NCI-H2081 treated with DMSO at 0.1 percent for 48 hours (cell line): ENCODE data around the gene HMGA1.
A peak's percentile ranks its signal among the peaks of the same experiment; 100 is the strongest.
"Not testable (repeated sequence)": the region's sequence is repeated elsewhere in the genome, so short reads cannot be mapped to it uniquely, and the experiment has no call there.

Experiments used
- DNase-seq: peaks from one replicate; lab custom pipeline; 2025; lab: John Stamatoyannopoulos, UW

The HMGA1 gene

DNA sequence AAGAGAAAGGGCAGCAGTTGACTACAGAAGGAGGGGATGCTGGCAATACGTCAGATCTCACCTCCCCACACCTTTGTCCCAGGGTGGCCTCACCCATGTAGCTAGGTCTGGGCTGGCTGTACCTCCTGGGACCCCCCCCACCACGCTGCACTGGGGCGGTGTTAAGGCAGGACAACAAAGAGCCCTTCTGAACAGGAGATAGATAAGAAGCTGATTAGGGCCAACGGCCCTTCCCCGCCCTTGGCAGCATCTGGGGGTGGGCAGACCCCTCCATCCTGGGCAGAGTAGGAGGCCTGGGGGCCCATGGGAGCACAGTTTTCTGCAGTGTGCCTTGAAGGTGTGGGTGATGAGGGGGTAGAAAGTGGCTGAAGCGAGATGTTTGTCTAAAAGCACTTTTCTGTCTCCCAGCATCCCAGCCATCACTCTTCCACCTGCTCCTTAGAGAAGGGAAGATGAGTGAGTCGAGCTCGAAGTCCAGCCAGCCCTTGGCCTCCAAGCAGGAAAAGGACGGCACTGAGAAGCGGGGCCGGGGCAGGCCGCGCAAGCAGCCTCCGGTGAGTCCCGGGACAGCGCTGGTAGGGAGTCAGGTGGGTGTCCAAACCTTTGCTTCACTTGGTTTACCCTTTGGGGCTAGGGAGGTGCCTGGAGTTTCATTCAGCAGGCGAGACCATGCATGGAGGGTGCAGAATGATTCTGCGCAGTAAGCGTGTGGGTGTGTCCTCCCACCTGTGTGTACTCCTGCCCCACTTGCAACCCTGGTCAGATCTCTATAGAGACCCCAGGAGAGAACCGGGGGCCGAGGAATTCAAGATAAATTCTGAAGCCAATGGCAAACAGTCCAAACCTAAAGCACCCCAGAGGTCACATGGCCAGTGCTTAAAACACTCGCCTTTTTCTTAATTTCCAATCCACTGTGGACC is 3.9 kb downstream of the HMGA1 start:
- DNase-seq, result no peak

DNA sequence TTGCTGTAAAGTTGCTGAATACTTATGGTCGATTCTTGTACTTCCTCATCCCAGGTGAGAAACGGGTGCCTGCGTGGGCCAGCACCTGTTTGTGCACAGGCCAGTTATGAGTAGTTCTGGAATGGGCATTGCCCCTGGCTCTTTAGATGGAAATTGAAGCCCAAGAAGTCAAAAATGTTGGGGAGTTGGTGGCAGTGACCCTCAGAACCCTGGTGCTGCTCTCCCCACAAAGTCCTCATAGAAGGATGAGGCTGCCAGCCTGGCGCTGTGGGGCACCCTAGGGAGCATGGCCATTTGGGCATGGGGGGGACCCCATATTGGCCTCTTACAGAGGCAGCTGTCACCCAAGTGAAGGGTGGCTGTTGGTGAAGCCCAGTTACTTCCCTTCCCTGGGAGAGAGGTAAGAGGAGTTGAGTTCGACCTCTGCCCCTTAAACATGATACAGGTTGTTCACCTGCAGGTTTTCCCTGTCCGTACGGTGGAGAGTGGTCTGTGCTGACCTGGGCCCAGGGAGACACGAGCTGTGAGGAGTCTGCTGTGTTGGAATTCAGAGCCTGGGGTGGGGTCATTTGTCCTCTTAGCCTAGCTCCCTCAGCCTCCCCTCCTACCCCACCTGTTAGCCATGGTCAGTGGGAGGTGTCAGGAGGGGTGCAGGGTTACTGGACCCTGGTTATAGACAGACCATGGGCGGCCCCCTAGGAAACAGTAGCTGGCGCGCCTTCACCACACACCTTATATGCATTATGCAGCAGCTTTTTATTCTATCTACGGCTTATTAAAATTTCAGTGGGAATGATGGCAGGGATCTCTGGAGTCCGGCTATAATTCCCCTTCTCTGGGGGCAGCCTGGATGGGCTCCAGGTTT is 4.9 kb downstream of the HMGA1 start:
- no peak for DNase-seq

DNA sequence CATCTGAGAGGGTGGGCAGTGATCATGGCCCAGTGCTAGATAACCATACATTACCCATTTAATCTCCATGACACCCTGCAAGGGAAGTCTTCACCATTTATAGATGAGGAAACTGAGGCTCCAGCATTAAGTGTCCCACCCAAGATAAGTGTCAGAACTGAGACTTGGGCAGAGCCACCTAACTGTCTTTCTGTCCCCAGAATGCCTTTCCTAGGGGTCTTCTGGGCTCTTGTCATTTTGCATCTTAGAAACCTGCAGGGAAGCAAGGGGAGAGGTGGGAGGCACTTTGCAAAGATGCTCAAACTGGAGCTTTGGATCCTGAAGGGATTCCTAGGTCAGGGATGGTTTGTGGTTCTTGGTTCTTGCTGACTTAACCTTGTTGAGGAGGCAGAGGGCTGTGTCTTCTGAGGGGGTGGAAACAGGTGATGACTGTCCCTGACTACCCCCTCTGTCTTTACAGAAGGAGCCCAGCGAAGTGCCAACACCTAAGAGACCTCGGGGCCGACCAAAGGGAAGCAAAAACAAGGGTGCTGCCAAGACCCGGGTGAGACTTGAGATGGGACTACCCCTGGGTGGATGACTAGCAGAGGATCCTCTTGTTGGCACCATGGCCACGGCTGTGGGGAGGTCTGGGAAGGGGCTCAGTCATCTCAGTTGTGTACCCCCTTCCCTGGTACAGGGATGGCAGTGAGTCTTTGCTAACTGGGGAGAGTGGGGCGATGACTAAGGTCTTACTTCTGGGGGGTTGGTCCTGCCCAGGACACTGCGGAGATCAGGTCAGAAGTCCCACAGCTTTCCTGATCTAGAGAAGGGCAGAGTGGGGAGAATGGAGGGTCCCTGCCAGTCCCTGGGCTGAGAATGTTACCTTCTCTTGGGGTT is 5.8 kb downstream of the HMGA1 start:
- DNase-seq, result no peak

DNA sequence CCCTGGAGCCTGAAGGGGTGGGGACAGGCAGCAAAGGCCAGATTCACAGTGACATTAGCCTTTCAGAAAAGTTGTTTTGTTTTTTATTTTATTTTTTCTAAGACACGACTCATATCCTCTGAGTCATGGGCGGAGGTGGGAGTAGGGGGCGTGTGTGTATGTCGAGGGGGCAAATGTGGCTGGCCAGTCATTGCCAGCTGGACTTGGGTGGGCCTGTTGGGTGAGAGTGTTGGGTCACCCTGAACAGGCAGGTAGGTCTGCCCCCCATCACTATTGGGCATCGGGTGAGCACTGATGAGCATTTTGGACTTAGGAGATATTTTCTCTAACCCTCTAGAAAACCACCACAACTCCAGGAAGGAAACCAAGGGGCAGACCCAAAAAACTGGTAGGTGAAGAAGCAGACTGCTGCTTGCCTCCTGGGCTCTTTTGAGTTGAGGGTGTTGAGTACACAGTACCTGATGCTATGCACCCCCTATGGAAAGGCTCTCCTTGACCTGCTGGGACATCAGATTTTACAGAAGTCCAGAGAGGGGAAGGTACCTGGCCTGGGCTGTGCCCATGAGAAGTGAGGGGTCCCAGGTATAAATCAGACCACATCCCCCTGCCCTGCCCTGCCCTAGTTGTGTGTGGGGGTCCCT is 6.6 kb downstream of the HMGA1 start:
- DNase-seq, result no peak

DNA sequence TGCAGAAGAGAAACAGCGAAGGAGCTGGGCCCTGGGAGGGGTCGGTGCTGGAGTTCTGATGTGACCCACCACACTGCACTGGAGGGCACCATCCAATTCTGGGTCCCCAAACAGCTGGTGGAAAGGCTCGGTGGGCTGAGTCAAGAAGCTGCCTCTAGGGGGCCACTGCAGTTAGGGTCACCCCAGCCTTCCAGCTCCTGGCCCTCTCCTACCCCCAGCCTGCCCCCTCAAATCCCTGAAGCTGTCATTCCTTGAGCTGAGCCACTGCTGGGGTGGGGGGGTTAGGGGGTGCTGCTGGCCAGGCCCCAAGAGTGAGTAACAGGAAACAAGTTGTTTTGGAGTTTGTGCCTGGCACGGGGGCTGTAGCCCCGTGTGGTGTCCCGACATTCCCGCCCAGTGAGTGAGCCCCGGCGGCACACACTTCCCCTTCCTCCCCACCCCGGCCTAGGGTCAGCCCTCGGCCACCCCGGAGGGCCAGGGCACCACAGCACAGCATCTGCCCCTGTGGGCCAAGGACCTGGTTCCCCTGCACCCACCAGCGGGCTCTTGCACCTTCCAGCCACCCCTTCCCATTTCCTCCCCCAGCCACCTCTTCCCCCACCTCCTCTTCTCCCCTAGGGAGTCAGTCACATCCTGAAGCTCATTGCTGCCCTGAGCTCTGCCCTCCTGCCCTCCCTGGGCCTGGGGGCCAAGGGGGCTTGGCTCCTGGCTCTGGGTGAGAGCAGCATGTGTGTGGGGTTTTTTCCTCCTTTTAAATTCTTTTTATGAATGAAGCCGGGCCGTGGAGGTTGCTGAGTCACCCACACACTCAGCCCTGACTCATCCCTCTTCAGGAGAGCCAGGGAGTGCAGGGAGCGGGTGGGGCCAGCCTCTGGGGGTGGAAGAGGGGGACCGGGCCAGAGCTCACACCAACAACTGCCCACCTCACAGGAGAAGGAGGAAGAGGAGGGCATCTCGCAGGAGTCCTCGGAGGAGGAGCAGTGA is 7.5 kb downstream of the HMGA1 start:
- DNase-seq, result no peak

DNA sequence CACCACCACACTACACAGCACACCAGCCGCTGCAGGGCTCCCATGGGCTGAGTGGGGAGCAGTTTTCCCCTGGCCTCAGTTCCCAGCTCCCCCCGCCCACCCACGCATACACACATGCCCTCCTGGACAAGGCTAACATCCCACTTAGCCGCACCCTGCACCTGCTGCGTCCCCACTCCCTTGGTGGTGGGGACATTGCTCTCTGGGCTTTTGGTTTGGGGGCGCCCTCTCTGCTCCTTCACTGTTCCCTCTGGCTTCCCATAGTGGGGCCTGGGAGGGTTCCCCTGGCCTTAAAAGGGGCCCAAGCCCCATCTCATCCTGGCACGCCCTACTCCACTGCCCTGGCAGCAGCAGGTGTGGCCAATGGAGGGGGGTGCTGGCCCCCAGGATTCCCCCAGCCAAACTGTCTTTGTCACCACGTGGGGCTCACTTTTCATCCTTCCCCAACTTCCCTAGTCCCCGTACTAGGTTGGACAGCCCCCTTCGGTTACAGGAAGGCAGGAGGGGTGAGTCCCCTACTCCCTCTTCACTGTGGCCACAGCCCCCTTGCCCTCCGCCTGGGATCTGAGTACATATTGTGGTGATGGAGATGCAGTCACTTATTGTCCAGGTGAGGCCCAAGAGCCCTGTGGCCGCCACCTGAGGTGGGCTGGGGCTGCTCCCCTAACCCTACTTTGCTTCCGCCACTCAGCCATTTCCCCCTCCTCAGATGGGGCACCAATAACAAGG is 8.5 kb downstream of the HMGA1 start:
- not testable (repeated sequence) for DNase-seq

DNA sequence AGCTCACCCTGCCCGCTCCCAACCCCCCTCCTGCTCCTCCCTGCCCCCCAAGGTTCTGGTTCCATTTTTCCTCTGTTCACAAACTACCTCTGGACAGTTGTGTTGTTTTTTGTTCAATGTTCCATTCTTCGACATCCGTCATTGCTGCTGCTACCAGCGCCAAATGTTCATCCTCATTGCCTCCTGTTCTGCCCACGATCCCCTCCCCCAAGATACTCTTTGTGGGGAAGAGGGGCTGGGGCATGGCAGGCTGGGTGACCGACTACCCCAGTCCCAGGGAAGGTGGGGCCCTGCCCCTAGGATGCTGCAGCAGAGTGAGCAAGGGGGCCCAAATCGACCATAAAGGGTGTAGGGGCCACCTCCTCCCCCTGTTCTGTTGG is 9.1 kb downstream of the HMGA1 start:
- DNase-seq, result not testable (repeated sequence)

DNA sequence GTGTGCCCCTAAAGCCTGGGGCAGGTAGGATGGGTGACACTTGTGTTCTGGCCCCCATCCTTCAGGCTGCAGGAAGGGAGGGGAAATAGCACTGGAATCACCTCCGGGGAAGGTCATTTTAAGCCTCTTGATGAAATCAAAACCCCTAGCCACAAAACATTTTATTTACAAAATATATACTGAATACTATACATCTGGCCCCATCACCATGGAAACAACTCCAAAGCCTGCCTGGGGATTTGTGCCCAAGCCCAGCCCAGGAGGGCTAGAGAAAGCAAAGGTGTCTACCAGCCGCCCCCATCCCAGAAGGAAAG is 9.5 kb downstream of the HMGA1 start:
- DNase-seq, result no peak

DNA sequence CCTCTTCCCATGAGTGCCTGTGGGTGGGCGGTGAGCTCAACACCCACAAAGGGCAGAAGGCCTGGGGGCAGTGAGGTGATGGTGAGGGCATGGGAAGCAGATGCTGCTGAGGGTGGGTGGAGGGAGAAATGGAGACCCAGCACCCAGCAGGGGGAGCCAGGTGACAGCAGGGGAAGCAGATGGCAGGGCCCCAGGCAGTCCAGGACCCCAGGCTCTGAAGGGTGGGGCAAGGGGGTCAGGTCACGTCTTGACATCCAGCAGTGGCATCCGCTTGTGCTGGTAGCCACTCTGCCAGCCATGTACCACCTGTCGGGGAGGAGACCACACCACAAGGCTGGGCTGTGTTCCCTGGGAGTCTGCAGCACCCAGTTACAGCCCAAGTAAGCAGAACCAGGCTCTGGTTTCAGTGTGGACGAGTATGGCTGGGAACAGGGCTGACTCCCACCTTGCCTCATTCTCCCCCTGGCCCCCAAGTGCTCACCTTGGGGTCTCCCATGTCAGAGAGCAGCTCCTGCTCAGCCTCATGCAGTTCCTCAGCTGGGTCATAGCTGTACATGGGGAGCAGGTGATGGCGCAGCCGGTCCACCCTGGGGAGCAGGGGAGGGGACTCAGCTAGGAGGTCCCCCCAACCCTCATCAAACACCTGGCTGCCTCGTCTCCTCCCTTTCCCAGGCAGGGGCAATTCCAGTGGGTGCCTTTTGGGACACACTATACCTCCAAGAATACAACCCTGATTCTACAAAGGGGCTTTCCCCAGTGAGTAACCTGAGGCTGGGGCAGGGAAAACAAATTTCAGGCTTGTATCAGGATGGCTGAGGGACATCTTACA is 10.1 kb downstream of the HMGA1 start:
- no peak for DNase-seq

DNA sequence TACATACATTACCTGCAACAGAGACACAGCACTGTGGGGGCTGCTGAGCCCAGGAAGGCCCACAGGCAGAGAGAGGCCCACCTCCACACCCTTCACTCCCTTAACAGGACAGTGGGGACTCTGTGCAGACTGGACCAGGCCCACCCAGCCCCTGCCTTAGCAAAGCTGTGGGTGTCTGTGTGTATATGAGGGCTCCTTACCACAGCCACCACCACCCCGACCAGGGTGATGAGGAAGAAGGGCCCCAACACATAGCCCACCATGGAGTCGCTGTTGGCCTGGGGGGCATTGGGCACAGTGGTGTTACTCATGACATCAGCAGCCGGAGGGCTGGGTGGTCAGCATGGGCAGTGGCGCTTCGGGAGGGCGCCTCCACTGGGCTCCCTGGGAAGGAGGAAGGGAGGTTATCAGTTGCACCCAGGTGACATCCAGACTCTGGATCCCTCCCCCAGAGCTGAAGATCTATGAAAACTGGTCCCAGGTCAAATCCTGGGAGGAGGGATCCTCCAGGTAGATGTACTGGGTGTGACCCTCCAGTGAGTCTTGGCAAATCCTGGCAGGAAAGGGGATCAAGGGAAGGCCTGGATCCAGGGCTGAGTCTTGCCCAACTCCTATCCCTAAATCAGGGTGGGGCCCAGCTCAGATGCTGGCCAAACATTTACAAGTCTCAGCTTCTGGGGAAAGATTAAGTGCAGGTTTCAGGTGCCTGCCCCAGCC is 11.0 kb downstream of the HMGA1 start:
- DNase-seq, result no peak

DNA sequence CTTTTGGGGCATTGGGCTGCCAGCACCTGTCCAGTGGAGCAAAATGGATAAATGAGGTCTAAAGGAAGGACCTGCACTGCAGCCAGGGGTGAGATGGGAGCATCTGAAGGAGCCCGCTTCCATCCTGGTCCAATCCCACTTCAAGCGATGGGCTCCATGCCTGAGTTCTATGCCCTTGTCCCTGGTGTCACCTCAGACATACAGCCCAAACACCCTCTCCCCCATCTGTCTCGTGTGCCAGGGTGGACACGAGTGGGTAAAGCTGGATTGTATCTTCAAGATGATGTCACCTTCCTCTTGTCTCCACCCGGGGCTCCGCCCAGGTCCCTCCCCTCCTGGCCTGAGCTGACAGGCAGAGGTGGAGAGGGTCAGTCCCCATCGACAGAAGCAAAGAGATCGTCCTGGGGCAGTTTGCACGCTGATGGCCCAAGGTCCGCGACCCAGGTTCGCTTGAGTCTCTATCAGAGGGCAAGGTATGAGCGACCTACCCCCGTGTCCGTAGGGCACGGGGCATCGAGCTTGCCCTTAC is 11.6 kb downstream of the HMGA1 start:
- DNase-seq, result no peak

DNA sequence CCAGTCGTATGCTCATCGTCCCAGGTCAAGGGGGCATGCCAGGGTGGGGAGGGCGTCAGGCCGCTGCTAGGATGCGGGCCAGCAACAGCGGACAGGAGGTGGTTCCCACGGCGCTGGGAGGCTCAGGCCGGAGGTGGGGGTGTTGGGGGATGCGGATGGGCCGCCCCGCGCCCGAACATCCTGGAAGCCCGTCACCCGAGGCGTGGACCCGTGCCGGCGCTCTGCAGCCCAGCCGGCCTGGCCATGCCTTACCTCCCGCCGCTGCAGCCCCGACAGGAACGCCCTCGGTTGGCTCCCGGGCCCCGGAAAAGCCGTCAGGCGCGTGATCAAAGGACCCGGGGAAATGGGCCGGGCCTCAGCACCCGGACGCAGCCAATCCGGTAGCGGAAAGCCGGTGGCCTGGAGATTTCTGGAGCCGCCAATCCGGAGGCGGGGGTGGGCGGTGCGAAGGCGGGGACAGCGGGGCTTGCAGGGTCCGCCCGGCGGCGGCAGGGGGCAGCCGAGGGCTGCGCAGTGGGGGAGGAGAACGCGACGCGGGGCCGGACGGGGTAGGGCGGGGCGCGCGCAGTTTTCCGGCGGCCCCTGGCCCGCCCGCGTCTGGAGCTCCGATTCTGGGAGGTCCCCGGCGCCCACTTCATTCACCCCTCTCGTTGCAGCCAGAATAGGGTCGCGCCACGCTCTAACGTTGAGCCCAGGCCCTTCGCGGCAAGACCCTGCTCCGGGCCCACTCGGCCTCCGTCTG is 12.2 kb downstream of the HMGA1 start, which contains the start of gene SMIM29:
TSS of gene SMIM29 (minus strand) at position 280 of the 742 bp plus-strand sequence. CDS start 1,215 bp downstream, outside the sequence.
- DNase-seq, result peak; percentile 79

DNA sequence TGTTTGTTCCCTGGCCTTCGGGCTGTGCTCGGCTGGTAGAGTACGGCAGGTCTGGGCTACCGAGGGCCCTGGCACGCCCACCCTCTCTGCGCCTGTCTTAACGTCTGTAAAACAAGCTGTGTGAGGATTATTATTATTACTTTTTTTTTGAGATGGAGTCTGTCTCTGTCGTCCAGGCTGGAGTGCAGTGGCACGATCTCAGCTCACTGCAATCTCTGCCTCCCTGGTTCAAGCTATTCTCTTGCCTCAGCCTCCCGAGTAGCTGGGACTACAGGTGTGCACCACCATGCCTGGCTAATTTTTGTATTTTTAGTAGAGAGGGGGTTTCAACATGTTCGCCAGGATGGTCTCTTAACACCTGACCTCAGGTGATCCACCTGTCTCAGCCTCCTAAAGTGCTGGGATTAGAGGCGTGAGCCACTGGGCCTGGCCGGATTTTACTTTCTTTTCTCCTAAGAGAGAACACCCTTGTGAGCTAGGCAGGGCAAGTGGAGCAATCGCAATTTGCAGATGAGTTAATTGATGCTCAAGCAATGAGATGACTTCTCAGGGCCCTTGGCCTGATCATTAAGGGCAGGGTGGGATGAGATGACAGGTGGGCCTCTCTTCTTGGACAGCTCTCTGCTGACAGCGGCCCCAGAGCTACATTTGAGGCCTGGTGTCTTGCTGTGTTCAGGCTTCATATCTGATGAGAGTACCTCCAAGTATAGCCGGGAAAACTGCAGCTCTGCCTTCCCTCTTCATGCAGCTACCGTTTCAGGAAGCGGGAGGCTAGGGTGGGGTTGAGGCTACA is 13.0 kb downstream of the HMGA1 start:
- no peak for DNase-seq

DNA sequence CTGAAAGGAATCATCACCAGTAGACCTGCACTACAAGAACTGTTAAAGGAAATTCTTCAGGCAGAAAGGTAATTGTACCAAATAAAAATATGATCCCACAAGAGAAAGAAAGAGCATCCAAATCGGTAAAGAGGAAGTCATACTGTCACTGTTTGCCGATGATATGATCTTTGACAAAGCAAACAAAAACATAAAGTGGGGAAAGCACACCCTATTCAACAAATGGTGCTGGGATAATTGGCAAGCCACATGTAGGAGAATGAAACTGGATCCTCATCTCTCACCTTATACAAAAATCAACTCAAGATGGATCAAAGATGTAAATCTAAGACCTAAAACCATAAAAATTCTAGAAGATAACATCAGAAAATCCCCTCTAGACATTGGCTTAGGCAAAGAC is 15.7 kb downstream of the HMGA1 start:
- not testable (repeated sequence) for DNase-seq

DNA sequence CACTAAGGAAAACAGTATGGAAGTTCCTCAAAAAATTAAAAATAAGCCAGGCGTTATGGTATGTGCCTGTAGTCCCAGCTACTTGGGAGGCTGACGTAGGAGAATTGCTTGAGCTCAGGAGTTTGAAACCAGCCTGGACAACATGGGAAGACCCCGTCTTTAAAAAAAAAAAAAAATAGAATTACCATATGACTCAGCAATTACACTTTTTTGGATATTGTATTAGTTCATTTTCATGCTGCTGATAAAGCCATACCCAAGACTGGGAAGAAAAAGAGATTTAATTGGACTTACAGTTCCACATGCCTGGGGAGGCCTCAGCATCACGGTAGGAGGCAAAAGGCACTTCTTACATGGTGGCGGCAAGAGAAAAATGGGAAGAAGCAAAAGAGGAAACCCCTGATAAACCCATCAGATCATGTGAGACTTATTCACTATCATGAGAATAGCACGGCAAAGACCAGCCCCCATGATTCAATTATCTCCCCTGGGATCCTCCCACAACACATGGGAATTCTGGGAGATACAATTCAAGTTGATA is 22.9 kb downstream of the HMGA1 start:
- no peak for DNase-seq
